Mucosa of descending colon (tissue), 3 donors: ENCODE data around the gene BMAL1. TPM values are rescaled to one million over a fixed set of nuclear protein-coding genes. Genes with fewer than 3 reads are reported as not detected.

Source experiments
- ATAC-seq: fragments of 200-7000 bp; cut with Tn5 transposase; one replicate; pipeline ENCODE4 v1.9.1; 2020; ENCODE audit warnings: mild to moderate bottlenecking, moderate library complexity
- DNase-seq, 3 donors: peaks; one replicate each; pipeline ENCODE4 v3.0.0-alpha.2; 2020
- H3K36me3 ChIP-seq: fragments of 200-600 bp; one replicate; pipeline ENCODE4 v1.8.0; 2021; ENCODE audit warnings: low read depth, mild to moderate bottlenecking
- H3K4me1 ChIP-seq: fragments of 200-600 bp; one replicate; pipeline ENCODE4 v1.8.0; 2021; ENCODE audit warnings: low read depth, mild to moderate bottlenecking
- H3K4me3 ChIP-seq: fragments of 200-600 bp; one replicate; pipeline ENCODE4 v1.8.0; 2021; ENCODE audit warnings: mild to moderate bottlenecking
- H3K9me3 ChIP-seq: fragments of 200-600 bp; one replicate; pipeline ENCODE4 v1.8.0; 2021; ENCODE audit warnings: mild to moderate bottlenecking
- CTCF ChIP-seq: fragments of 200-600 bp; IDR thresholded peaks from one replicate; pipeline ENCODE4 v1.8.0; 2022; ENCODE audit warnings: antibody characterized with exemption, mild to moderate bottlenecking
- intact Hi-C, 2 donors: fragments of 100-400 bp; cut with DNase I in 1 of 2; cut with micrococcal nuclease in 1 of 2; formaldehyde crosslinking; loops; one replicate each; pipeline versions ENCODE4 v1.11.0 to v1.11.1; 2022; cut with DNase I, micrococcal nuclease
- total RNA-seq, 3 donors: library from RNA; stranded (reverse); fragmentation: NEBNext Ultra II Directional in 2 of 3; extraction: Animal tissue kit (Norgen Biotek cat#: 25700) in 2 of 3; gene quantifications; one replicate each; pipeline versions ENCODE4 v1.2.1 to v1.2.4, GENCODE V29; 2021 to 2023
- donor health status: DM: no; HTN: no; CAD: no; lungs with moderate emphysema.
- donor health status: DM: no; HTN: no; CAD: no.
- donor health status: DM: no; HTN: yes; CAD: no.

The BMAL1 gene
- total RNA-seq, 3 donors from 2014 or later, result 26.6 to 40.1 (median 29.8) TPM

- Histone ChIP-seq H3K36me3 (no peaks in the 10 kb centered on the region), H3K9me3 (no peaks in the 10 kb centered on the region), H3K4me1 (peaks cover 15% of the 10 kb centered on the region), H3K4me3 (no peak overlapping the region)
- no peak for ATAC-seq
- DNase-seq, result no peak
- intact Hi-C loops, result loop anchor here (5.0 to 10.0 kb wide), 3 partner anchors 128 to 368 kb away; no protein-coding TSS in a partner anchor
- no peak for TF ChIP-seq CTCF
Observed at GRCh38 chr11:13343067-13343466, 65.5 kb downstream of the BMAL1 start.

- DNase-seq, result peak in 1 of 3 donors; percentile 88
- H3K9me3 ChIP-seq, result no peaks in the 10 kb centered on the region
- H3K36me3 ChIP-seq, result no peaks in the 10 kb centered on the region
- H3K4me3 ChIP-seq, result no peak overlapping the region
- H3K4me1 ChIP-seq, result peaks cover 8% of the 10 kb centered on the region
- peak; percentile 73 for TF ChIP-seq CTCF
- intact Hi-C loops, result loop anchor here (5.0 to 10.0 kb wide), 3 partner anchors 129 to 369 kb away; no protein-coding TSS in a partner anchor
- ATAC-seq, result peak; percentile 75
Observed at GRCh38 chr11:13343931-13344717, 66.5 kb downstream of the BMAL1 start.

GRCh38 chr11:13344818-13345217 lies 67.2 kb downstream of the BMAL1 start:
- no peak for TF ChIP-seq CTCF
- no peaks in the 10 kb centered on the region for H3K9me3 ChIP-seq
- H3K4me1 ChIP-seq, result peaks cover 8% of the 10 kb centered on the region
- H3K4me3 ChIP-seq, result no peak overlapping the region
- intact Hi-C loops, result loop anchor here (5.0 to 10.0 kb wide), 3 partner anchors 130 to 370 kb away; no protein-coding TSS in a partner anchor
- ATAC-seq (no peak), DNase-seq (no peak)
- H3K36me3 ChIP-seq, result no peaks in the 10 kb centered on the region

- no peaks in the 10 kb centered on the region for H3K9me3 ChIP-seq
- H3K36me3 ChIP-seq, result no peaks in the 10 kb centered on the region
- no peak overlapping the region for H3K4me3 ChIP-seq
- DNase-seq, result no peak
- H3K4me1 ChIP-seq, result peaks cover 8% of the 10 kb centered on the region
- TF ChIP-seq CTCF, result no peak
- no peak for ATAC-seq
- intact Hi-C loops, result loop anchor here in 1 of 2 donors (10.0 kb wide), 2 partner anchors 132 to 372 kb away; no protein-coding TSS in a partner anchor
Observed at GRCh38 chr11:13346470-13346869, 68.9 kb downstream of the BMAL1 start.

GRCh38 chr11:13347901-13348300 lies 70.3 kb downstream of the BMAL1 start:
- intact Hi-C loops, result loop anchor here in 1 of 2 donors (10.0 kb wide), 2 partner anchors 133 to 373 kb away; no protein-coding TSS in a partner anchor
- H3K4me1 ChIP-seq, result peaks cover 8% of the 10 kb centered on the region

More at GRCh38 chr11:13347901-13348300, 70.3 kb downstream of the BMAL1 start:
- TF ChIP-seq CTCF, result no peak
- no peaks in the 10 kb centered on the region for H3K36me3 ChIP-seq
- H3K4me3 ChIP-seq, result no peak overlapping the region
- ATAC-seq (peak; percentile 54), DNase-seq (no peak)
- H3K9me3 ChIP-seq, result no peaks in the 10 kb centered on the region
